Measurements from ENCODE around the gene NAA38. TPM values are rescaled to one million over a fixed set of nuclear protein-coding genes. Genes with fewer than 3 reads are reported as not detected.

Gene NAA38
- total RNA-seq, 1 donor from 2014 or later: 60.2 TPM

- Mint-ChIP-seq H3K27ac (ENCODE audit: unreplicated experiment) (no peak overlapping the region), H3K36me3 (ENCODE audit: low read depth, unreplicated experiment) (no peaks in the 10 kb centered on the region), H3K4me1 (ENCODE audit: low read depth, unreplicated experiment) (no peaks in the 10 kb centered on the region), H3K4me3 (ENCODE audit: unreplicated experiment) (no peak overlapping the region), H3K27me3 (ENCODE audit: low read depth, unreplicated experiment) (peaks cover 23% of the 10 kb centered on the region), H3K9me3 (ENCODE audit: unreplicated experiment) (no peaks in the 10 kb centered on the region)
- no peak for TF ChIP-seq CTCF (IDR thresholded peaks at IDR 0.05; ENCODE audit: insufficient read depth, low read depth, low read length)
- TF ChIP-seq EZH2 (IDR thresholded peaks at IDR 0.05; ENCODE audit: insufficient read depth, low read length): no peak
- H3K27me3 ChIP-seq (ENCODE audit: insufficient read depth, low read length): peaks cover 4% of the 10 kb centered on the region
- H3K9ac ChIP-seq (ENCODE audit: low read length): no peak overlapping the region
- FAIRE-seq: no peak
- no peaks in the 10 kb centered on the region for H3K9me3 ChIP-seq (ENCODE audit: insufficient read depth, low read depth, low read length)
- no peak for DNase-seq (ENCODE audit: low read depth)
- H3K4me2 ChIP-seq (ENCODE audit: low read length): no peak overlapping the region
- H3K79me2 ChIP-seq (ENCODE audit: insufficient read depth, low read length): no peaks in the 10 kb centered on the region
- H3K27ac ChIP-seq (ENCODE audit: low read depth, low read length): no peak overlapping the region
- H4K20me1 ChIP-seq (ENCODE audit: insufficient read depth, low read length): no peaks in the 10 kb centered on the region
- H3K4me3 ChIP-seq (ENCODE audit: insufficient read depth, low read depth, low read length): no peak overlapping the region
- no peaks in the 10 kb centered on the region for H3K4me1 ChIP-seq (ENCODE audit: insufficient read depth, low read length)
- no peak overlapping the region for H2AFZ ChIP-seq (ENCODE audit: low read depth, low read length)
- H3K36me3 ChIP-seq (ENCODE audit: insufficient read depth, low read length): no peaks in the 10 kb centered on the region
These were observed 48.1 kb downstream of the NAA38 start for GRCh38 chr17:7809086-7809790.

DNA sequence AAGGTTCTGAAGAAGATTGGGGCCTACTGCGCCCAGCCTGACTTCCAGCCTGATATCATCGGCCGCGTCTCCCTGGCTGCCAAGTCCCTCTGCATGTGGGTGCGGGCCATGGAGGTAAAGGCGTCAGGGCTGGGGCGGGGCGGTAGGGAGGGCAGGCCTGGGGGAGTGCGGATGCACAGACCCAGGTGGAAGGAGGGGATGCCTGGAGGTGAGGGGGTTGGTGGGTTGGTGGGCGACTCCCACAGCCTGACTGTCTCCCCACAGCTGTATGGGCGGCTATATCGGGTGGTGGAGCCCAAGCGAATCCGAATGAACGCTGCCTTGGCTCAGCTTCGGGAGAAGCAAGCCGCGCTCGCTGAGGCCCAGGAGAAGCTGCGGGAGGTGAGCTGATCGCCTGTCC lies 50.2 kb downstream of the NAA38 start:
- H3K9ac ChIP-seq (ENCODE audit: low read length): no peak overlapping the region
- Mint-ChIP-seq H3K36me3 (ENCODE audit: low read depth, unreplicated experiment) (no peaks in the 10 kb centered on the region), H3K27me3 (ENCODE audit: low read depth, unreplicated experiment) (peaks cover 27% of the 10 kb centered on the region), H3K4me3 (ENCODE audit: unreplicated experiment) (no peak overlapping the region), H3K9me3 (ENCODE audit: unreplicated experiment) (peaks cover 3% of the 10 kb centered on the region), H3K27ac (ENCODE audit: unreplicated experiment) (no peak overlapping the region), H3K4me1 (ENCODE audit: low read depth, unreplicated experiment) (no peaks in the 10 kb centered on the region)
- no peaks in the 10 kb centered on the region for H4K20me1 ChIP-seq (ENCODE audit: insufficient read depth, low read length)
- FAIRE-seq (no peak), DNase-seq (ENCODE audit: low read depth) (no peak)
- H3K4me3 ChIP-seq (ENCODE audit: insufficient read depth, low read depth, low read length): no peak overlapping the region
- no peaks in the 10 kb centered on the region for H3K36me3 ChIP-seq (ENCODE audit: insufficient read depth, low read length)
- H3K79me2 ChIP-seq (ENCODE audit: insufficient read depth, low read length): no peaks in the 10 kb centered on the region
- H3K4me1 ChIP-seq (ENCODE audit: insufficient read depth, low read length): no peaks in the 10 kb centered on the region
- no peak overlapping the region for H3K4me2 ChIP-seq (ENCODE audit: low read length)
- H2AFZ ChIP-seq (ENCODE audit: low read depth, low read length): no peak overlapping the region
- H3K27me3 ChIP-seq (ENCODE audit: insufficient read depth, low read length): peaks cover 4% of the 10 kb centered on the region
- no peak for TF ChIP-seq EZH2 (IDR thresholded peaks at IDR 0.05; ENCODE audit: insufficient read depth, low read length)
- no peak for TF ChIP-seq CTCF (IDR thresholded peaks at IDR 0.05; ENCODE audit: insufficient read depth, low read depth, low read length)
- H3K9me3 ChIP-seq (ENCODE audit: insufficient read depth, low read depth, low read length): no peaks in the 10 kb centered on the region
- no peak overlapping the region for H3K27ac ChIP-seq (ENCODE audit: low read depth, low read length)

Other genes with a start within 250 kb of the NAA38 start
- gene FXR2, start 242.7 kb downstream of the NAA38 start, total RNA-seq: 54.3 and 60.2 TPM in 2 replicates
- 47.2 and 49.8 TPM in 2 replicates for gene SAT2, start 229.7 kb downstream of the NAA38 start, total RNA-seq
- 0.79 and 1.4 TPM in 2 replicates for gene SHBG, start 227.4 kb downstream of the NAA38 start, total RNA-seq
- 0.65 and 0.89 TPM in 2 replicates for gene ATP1B2, start 206.6 kb downstream of the NAA38 start, total RNA-seq
- gene TP53, start 170.1 kb downstream of the NAA38 start, total RNA-seq: 94.4 and 100 TPM in 2 replicates
- gene WRAP53, start 169.1 kb downstream of the NAA38 start, total RNA-seq: 14.2 and 15.1 TPM in 2 replicates
- 7.0 and 7.6 TPM in 2 replicates for gene EFNB3, start 152.4 kb downstream of the NAA38 start, total RNA-seq
- 0.11 and 0.34 TPM in 2 replicates for gene DNAH2, start 139.8 kb downstream of the NAA38 start, total RNA-seq
- gene KDM6B, start 23.3 kb downstream of the NAA38 start, total RNA-seq: 50.4 and 54.1 TPM in 2 replicates
- 25.3 and 33.7 TPM in 2 replicates for gene TMEM88, start 2.5 kb downstream of the NAA38 start, total RNA-seq
- gene CYB5D1, start 444 bp upstream of the NAA38 start, total RNA-seq: 19.5 and 21.1 TPM in 2 replicates
- 109 and 111 TPM in 2 replicates for gene CHD3, start 31.2 kb upstream of the NAA38 start, total RNA-seq
- gene RNF227, start 58.7 kb upstream of the NAA38 start, total RNA-seq: 0.54 and 1.1 TPM in 2 replicates
- 1.0 and 1.4 TPM in 2 replicates for gene KCNAB3, start 72.3 kb upstream of the NAA38 start, total RNA-seq
- 184 and 188 TPM in 2 replicates for gene TRAPPC1, start 74.4 kb upstream of the NAA38 start, total RNA-seq
- 22.3 and 25.3 TPM in 2 replicates for gene CNTROB, start 74.6 kb upstream of the NAA38 start, total RNA-seq
- gene GUCY2D, start 145.1 kb upstream of the NAA38 start, total RNA-seq: not detected in 2 replicates
- not detected in 2 replicates for gene ALOX15B, start 181.5 kb upstream of the NAA38 start, total RNA-seq
- not detected in 2 replicates for gene ALOX12B, start 230.2 kb upstream of the NAA38 start, total RNA-seq

All from astrocyte (in vitro differentiated cells and primary cell).